Peyer's patch (tissue), 4 donors: ENCODE results near the gene PPP1R12B.
"Not testable (repeated sequence)": the region's sequence is repeated elsewhere in the genome, so short reads cannot be mapped to it uniquely, and the experiment has no call there.

ENCODE experiments used
- POLR2A ChIP-seq, 2 donors: fragments of 450-650 bp; IDR thresholded peaks; one replicate each; pipeline ENCODE4 v1.5.1; 2017; ENCODE audit warnings: antibody characterized with exemption in 2 of 2, mild to moderate bottlenecking in 2 of 2, moderate library complexity in 2 of 2
- TF ChIP-seq, protein P1 (sequence below), 6 experiments: fragments of 450-650 bp in 4 of 6; fragments of 200-600 bp in 2 of 6; sonication (generic) in 1 of 6; IDR thresholded peaks; one replicate each; pipeline ENCODE4 v1.5.1; 2017 to 2019; ENCODE audit warnings: antibody characterized with exemption in 6 of 6, mild to moderate bottlenecking in 3 of 6, moderate library complexity in 1 of 6

DNA sequence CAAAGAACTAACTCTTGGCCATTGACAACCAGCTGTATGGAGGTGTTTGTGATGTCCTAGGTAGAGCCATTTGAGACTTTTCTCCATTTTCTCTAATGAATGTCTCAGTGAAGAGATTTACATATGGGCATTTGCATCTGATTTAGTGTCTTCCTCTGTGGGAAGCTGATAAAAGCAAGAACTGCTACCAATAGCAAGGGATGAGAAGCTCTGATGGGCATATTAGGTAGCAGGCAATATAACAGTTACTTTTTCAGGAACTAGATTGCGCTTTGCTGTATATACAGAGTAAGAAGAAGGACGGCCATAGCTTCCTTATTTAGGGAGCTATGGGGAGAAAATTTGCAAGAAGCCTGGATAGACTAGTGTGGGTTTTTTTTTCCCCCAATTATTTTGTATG lies 192.4 kb downstream of the PPP1R12B start:
- TF ChIP-seq, protein P1, sequence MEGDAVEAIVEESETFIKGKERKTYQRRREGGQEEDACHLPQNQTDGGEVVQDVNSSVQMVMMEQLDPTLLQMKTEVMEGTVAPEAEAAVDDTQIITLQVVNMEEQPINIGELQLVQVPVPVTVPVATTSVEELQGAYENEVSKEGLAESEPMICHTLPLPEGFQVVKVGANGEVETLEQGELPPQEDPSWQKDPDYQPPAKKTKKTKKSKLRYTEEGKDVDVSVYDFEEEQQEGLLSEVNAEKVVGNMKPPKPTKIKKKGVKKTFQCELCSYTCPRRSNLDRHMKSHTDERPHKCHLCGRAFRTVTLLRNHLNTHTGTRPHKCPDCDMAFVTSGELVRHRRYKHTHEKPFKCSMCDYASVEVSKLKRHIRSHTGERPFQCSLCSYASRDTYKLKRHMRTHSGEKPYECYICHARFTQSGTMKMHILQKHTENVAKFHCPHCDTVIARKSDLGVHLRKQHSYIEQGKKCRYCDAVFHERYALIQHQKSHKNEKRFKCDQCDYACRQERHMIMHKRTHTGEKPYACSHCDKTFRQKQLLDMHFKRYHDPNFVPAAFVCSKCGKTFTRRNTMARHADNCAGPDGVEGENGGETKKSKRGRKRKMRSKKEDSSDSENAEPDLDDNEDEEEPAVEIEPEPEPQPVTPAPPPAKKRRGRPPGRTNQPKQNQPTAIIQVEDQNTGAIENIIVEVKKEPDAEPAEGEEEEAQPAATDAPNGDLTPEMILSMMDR (IDR thresholded peaks at IDR 0.05): not testable (repeated sequence)
- TF ChIP-seq POLR2A (IDR thresholded peaks at IDR 0.05): not testable (repeated sequence)
